Measurements from ENCODE around the gene SALL1. TPM values are rescaled to one million over a fixed set of nuclear protein-coding genes. Genes with fewer than 3 reads are reported as not detected.

The SALL1 gene
- total RNA-seq, 1 experiment from 2014 or later = 101 TPM

- H3K4me2 ChIP-seq (ENCODE audit: insufficient read depth, insufficient read length, low read length) = no peak overlapping the region
- WGBS (ENCODE audit: extremely low coverage, insufficient read length, low lambda C conversion rate) = no CpG with 5 or more reads among the region's 5 CpGs
Observed at GRCh38 chr16:51172368-51172767, 21.3 kb upstream of the SALL1 start.

More at GRCh38 chr16:51172368-51172767, 21.3 kb upstream of the SALL1 start:
- Histone ChIP-seq H4K20me1 (ENCODE audit: control insufficient read depth, insufficient read depth, insufficient read length) (no peaks in the 10 kb centered on the region), H3K18ac (ENCODE audit: insufficient read length, low read depth, low read length) (no peak overlapping the region), H4K8ac (replicated peaks; ENCODE audit: insufficient read length, low read depth, low read length) (no peak overlapping the region), H4K5ac (ENCODE audit: insufficient read length, low read depth, low read length) (no peak overlapping the region), H3K9ac (ENCODE audit: extremely low read depth, insufficient read length, low read length) (no peak overlapping the region), H3T11ph (ENCODE audit: low read length) (no peak overlapping the region), H2BK120ac (ENCODE audit: low read depth, low read length, poor library complexity, severe bottlenecking) (no peak overlapping the region), H3K4ac (ENCODE audit: low read depth, low read length) (no peak overlapping the region), H3K9me3 (ENCODE audit: control insufficient read depth, low read depth, low read length) (no peaks in the 10 kb centered on the region), H3K14ac (ENCODE audit: insufficient read depth, low read length) (no peak overlapping the region), H3K4me1 (ENCODE audit: insufficient read depth, low read length) (no peaks in the 10 kb centered on the region), H3K79me1 (ENCODE audit: insufficient read depth, low read depth, low read length, poor library complexity, severe bottlenecking) (no peaks in the 10 kb centered on the region), H3K23me2 (ENCODE audit: insufficient read length, low read depth, low read length, poor library complexity, severe bottlenecking) (no peaks in the 10 kb centered on the region), H2AFZ (ENCODE audit: low read length) (no peak overlapping the region), H3K27me3 (ENCODE audit: insufficient read depth, low read length) (no peaks in the 10 kb centered on the region; the same call in 1 of the 2 replicates), H4K91ac (ENCODE audit: insufficient read length, low read depth, low read length) (no peak overlapping the region), H2BK5ac (ENCODE audit: insufficient read length, low read length) (no peak overlapping the region), H3K27ac (ENCODE audit: insufficient read length, low read depth, low read length) (no peak overlapping the region), H3K79me2 (ENCODE audit: insufficient read depth, low read length) (no peaks in the 10 kb centered on the region), H2AK5ac (ENCODE audit: insufficient read length, low read length) (no peak overlapping the region), H3K23ac (ENCODE audit: insufficient read length, low read depth, low read length) (no peak overlapping the region), H2BK20ac (ENCODE audit: low read depth, low read length, poor library complexity, severe bottlenecking) (no peak overlapping the region), H2BK12ac (ENCODE audit: insufficient read length, low read depth, low read length) (no peak overlapping the region), H3K56ac (ENCODE audit: insufficient read length, low read depth, low read length) (no peak overlapping the region), H2BK15ac (ENCODE audit: low read depth, low read length) (no peak overlapping the region)
- peaks cover 6 to 17% of the 10 kb centered on the region in 2 experiments; a peak in 4 of 5 replicates for H3K9me3 Mint-ChIP-seq
- no peak overlapping the region for H3K4me3 Mint-ChIP-seq
- H3K4me1 Mint-ChIP-seq = peaks cover under 1 to 5% of the 10 kb centered on the region in 2 experiments; a peak in 3 of 4 replicates
- peaks cover 4 to 16% (median 10%) of the 10 kb centered on the region in 3 experiments; a peak in 6 of 7 replicates for H3K36me3 Mint-ChIP-seq (ENCODE audit: insufficient read depth in 1 of 3, low read depth in 3 of 3)
- H3K27me3 Mint-ChIP-seq (ENCODE audit: low read depth) = peaks cover 12% of the 10 kb centered on the region
- no peak overlapping the region; a peak in 1 of 7 replicates for H3K27ac Mint-ChIP-seq
- TF ChIP-seq CTCF (conservative IDR thresholded peaks at IDR 0.05) = no peak
- DNase-seq = no peak
